Measurements from ENCODE around the gene ITGA5.

GRCh38 chr12:54417712-54418440 lies 1.2 kb downstream of the ITGA5 start:
- TF ChIP-seq CTCF (conservative IDR thresholded peaks at IDR 0.05; ENCODE audit: low read depth in 2 of 2) (no peak), POLR2AphosphoS5 (IDR thresholded peaks at IDR 0.05; ENCODE audit: low read depth) (no peak), EZH2 (IDR thresholded peaks at IDR 0.05; ENCODE audit: low read depth, unreplicated experiment) (no peak)
